Inferior parietal cortex (tissue), 1 donor: ENCODE measurements around the gene DHH.
A peak's percentile ranks its signal among the peaks of the same experiment; 100 is the strongest.

ENCODE experiments used
- DNase-seq: peaks from one replicate; pipeline ENCODE4 v3.0.0-alpha.2; 2016; ENCODE audit errors: extremely low spot score

DHH gene

GRCh38 chr12:49109641-49110463, 15.3 kb upstream of the DHH start:
- no peak for DNase-seq

- DNase-seq: no peak
Observed at GRCh38 chr12:49108958-49109404, 14.4 kb upstream of the DHH start.

DNA sequence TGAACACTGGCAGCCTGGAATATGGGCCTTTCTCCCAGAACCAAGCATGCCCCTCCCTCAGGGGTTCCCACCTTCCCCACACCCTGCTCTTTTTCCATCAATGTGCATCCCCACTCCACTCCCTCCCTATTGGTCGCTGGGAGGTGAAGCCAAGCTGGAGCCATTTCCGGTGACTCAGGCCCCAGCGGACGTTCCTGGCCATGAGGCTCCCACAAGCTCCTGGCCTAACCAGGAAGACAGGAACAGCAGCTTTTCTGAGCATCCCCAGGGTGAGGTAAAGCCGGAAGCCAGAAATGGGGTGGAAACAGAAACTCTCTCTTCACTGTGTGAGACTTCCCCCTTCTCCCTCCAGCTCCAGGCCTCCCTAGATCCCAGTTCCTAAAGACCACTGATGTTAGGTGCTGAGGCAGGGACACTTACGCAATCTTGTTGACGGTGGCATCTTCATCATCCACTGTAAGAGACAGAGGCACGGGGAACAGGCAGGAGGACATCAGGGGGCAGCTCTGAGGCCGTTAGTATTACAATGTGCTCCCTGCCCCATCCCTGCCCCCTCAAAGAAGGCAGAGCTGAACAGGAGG, 11.0 kb upstream of the DHH start:
- DNase-seq: no peak

DNA sequence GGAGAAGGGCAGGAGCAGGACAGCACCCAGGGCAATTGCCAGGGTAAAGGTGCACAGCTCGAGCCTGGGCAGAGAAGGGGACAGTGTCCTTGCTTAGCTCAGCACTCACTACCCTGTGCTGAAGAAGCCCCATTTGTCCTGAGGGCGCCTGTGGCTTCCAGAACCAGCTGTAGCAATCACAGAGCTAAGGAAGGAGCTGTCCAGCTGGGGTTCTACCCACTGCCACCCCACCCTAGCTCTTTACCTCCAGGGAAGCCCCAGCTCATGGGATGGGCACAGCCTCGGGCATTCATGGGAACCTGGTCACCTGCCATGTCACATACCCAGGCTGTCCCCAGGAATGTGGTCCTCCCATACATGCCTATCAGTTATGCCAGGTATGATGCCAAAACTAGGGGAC, 10.2 kb upstream of the DHH start:
- no peak for DNase-seq

DNA sequence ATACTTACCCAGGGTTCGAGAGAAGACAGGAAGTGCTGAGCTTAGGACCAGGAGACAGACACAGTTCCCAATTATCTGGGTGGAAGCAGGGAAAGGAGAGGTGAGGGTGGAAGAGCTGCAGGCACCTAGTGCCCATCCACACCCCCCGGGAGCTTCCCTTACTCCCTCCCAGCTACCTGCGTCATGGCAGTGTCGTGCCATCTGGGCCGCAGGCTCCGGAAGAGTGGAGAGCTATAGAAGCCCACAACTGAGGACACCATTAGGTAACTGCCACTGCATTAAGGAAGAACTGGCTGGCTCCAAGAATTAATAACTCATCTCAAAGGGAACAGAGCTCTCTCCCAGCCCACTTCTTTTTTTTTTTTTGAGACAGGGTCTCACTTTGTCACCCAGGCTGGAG, 5.8 kb upstream of the DHH start:
- DNase-seq: no peak

DNA sequence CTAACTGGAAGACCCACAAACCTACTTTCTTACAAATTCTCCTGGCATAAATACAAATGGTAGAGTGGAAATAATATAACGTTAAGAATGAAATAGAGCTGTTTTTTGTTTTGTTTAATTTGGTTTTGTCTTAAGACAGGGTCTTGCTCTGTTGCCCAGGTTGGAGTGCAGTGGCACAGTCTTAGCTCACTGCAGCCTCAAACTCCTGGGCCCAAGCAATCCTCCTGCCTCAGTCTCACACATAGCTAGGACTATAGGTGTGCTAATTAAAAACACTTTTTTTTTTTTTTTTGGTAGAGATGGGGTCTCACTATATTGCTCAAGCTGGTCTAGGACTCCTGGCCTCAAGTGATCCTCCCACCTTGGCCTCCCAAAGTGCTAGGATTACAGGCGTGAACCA, 4.1 kb upstream of the DHH start:
- no peak for DNase-seq

- DNase-seq: peak; percentile 66
Observed at GRCh38 chr12:49098035-49098451, 3.4 kb upstream of the DHH start.

- DNase-seq: no peak
Observed at GRCh38 chr12:49097381-49097780, 2.8 kb upstream of the DHH start.

- DNase-seq: no peak
Observed at GRCh38 chr12:49094975-49095365, 369 bp upstream of the DHH start.

GRCh38 chr12:49093792-49094159, 825 bp downstream of the DHH start:
- DNase-seq: no peak

DNA sequence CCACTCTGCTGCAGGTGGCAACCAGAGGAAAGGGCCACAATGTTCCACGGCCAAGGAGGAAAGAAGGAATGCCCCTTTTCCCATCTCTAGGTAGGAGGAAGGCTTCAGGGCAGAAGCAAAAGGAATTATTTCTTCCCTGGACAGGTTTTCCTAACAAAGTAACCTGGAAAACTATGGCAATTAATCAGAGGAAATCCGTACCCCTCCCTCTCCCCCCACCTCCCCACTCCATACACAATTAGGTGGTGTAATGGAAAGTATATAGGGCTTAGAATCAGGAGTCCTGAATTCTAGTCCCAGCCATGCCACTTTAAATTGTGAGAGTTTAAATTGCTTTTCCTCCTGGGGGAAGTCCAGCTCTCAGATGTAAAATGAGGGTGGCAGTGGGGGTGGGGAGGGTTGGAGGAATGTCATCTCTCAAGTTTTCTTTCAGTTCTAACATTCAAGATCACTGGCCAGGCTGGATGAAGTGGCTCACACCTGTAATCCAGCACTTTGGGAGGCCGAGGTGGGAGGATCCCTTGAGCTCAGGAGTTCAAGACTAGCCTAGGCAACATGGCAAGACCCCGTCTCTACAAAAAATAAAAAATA, 1.7 kb downstream of the DHH start:
- DNase-seq: no peak

GRCh38 chr12:49092086-49092815, 2.4 kb downstream of the DHH start:
- peak; percentile 72 for DNase-seq

- DNase-seq: no peak
Observed at GRCh38 chr12:49091836-49092085, 2.8 kb downstream of the DHH start.

- no peak for DNase-seq
Observed at GRCh38 chr12:49091056-49091835, 3.4 kb downstream of the DHH start.

GRCh38 chr12:49089821-49090773, 4.5 kb downstream of the DHH start:
- no peak for DNase-seq

DNA sequence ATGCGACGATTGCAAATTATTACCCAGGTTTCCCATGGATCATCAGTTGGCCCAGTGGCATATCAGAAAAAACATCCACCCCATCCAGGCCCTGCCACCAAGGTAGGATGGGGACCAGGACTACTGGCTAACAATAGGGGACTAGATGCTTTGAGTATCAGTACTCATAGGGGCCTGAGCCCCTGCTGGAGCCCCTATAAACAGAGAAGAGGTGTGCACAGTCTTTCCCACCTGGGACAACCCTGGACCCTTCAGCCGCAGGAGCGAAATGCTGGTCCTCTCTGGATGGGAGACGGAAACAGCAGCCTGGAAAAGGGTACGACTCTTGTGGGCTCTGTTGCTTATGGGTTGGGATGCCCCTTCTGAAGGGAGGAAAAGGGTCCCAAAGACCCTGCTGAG, 5.7 kb downstream of the DHH start:
- DNase-seq: no peak

DNA sequence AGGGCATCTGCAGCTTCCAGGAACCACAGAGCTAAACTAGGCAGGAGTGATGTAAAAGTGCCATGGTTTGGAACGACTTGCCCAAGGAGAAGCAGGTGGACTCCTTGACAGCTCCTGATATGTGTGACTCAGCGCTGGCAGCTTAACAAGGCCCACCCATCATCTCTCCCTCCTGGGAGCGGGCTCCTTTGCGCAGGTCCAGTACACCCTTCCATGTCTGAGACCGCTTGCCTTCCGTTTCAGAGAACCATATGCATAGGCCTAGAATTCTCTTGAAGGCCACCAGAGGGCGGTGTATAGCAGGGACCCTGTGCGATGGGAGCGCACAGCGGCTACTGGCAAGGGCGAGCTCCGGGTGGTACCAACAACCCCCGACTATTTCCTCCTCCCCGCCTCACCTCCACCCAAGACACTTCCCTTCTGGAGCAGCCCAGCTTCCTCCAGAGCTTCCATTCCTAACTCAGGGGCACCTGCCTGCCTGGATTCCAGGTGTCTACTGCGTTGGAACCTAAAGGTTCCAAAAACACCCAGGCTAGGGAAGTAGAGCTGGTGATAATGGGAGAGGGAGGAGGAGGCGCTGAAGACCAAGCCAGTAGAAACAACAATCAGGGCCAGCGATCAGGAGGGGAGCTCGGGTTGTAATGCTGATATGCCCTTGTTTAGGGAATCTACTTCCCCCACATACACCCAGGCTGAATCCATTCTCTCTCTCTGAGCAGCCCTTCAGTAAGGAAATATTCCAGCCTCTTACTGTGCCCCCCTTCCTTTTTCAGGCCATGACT, 6.3 kb downstream of the DHH start:
- peak; percentile 93 for DNase-seq

DNA sequence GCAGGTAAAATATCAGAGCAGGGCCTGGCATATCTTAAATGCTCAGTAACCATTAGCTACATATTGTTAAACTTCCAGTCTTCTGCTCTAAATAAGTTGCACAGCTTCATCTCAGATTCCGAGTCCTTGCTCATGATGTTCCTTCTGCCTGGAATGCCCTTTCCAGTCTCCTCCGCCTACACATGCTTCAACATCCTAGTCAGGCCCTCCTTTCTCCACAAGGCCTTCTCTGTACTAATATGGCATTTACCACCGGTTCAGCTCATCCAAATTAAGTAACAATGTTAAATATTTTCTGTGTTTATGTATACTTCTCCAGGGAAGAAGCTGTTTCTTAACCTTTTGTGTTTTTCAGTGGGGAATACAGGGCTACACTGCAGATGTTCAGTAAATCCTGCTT, 8.5 kb downstream of the DHH start:
- no peak for DNase-seq

DNA sequence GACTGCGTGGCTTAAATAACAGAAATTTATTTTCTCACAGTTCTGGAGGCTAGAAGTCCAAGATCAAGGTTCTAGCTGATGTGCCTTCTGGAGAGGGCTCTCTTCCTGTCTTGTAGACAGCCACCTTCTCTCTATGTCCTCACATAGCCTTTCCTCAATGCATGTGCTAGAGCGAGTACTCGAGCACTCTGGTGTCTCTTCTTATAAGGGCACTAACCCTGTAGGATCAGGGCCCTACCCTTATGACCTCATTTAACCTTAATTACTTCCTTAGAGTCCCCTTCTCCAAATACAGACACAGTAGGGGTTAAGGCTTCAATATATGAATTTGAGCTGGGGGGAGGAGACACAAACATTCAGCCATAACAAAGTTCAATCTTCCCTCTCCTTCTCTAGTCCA, 10.2 kb downstream of the DHH start:
- no peak for DNase-seq

DNA sequence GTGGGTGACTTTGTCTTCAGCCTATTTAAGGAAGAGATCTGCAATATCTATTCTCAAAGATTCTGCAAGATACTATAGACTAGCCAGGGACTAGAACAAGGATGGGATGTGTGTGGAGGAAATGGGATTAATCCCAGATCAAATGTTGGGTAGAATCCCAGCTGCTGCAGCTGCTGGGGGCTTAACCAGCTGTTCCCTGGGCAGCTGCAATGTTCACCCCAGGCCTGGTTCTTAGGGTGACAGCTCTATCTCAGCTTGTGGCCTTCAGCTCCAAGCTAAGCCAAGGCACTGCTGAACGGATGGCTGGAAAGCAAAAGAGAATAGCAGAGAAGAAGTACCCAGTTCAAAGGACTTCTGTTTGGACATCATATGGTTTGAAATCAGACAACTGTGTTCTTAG, 14.8 kb downstream of the DHH start:
- DNase-seq: no peak
